ENCODE data around the gene SLAMF7. TPM values are rescaled to one million over a fixed set of nuclear protein-coding genes. Genes with fewer than 3 reads are reported as not detected.
"Not testable (repeated sequence)": the region's sequence is repeated elsewhere in the genome, so short reads cannot be mapped to it uniquely, and the experiment has no call there.

Gene SLAMF7
- total RNA-seq, 2 donors from 2014 or later: 4.5 to 15.0 TPM

DNA sequence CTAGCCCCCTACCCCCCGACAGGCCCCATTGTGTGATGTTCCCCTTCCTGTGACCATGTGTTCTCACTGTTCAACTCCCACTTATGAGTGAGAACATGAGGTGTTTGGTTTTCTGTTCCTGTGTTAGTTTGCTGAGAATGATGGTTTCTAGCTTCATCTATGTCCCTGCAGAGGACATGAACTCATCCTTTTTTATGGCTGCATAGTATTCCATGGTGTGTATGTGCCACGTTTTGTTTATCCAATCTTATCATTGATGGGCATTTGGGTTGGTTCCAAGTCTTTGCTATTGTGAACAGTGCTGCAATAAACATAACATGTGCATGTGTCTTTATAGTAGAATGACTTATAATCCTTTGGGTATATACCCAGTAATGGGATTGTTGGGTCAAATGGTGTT, 7.5 kb upstream of the SLAMF7 start:
- H3K4me3 Mint-ChIP-seq; H3K27me3 Mint-ChIP-seq; H3K27ac Mint-ChIP-seq; ATAC-seq (replicated peaks); H3K36me3 Mint-ChIP-seq (ENCODE audit: low read depth); H3K9me3 Mint-ChIP-seq: not testable (repeated sequence)
- H3K4me1 Mint-ChIP-seq: peaks cover 27% of the 10 kb centered on the region

DNA sequence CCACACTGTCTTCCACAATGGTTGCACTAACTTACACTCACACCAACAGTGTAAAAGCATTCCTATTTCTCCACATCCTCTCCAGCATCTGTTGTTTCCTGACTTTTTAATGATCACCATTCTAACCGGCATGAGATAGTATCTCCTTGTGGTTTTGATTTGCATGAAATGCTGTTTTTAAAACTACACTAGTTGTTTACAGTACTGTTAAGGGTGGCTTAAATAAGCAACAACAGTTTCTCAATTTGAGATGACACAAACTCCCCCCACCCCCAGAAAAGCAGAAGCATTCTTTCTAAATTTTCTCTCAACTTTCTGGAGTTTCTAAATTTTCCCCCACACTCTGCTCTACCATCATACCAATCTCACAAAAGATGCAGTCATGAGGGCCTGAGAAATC, 7.1 kb upstream of the SLAMF7 start:
- Mint-ChIP-seq H3K9me3 (peaks cover 3% of the 10 kb centered on the region), H3K4me3 (no peak overlapping the region), H3K27me3 (no peaks in the 10 kb centered on the region), H3K27ac (no peak overlapping the region), H3K36me3 (ENCODE audit: low read depth) (no peaks in the 10 kb centered on the region), H3K4me1 (peaks cover 27% of the 10 kb centered on the region)
- ATAC-seq (replicated peaks): no peak

DNA sequence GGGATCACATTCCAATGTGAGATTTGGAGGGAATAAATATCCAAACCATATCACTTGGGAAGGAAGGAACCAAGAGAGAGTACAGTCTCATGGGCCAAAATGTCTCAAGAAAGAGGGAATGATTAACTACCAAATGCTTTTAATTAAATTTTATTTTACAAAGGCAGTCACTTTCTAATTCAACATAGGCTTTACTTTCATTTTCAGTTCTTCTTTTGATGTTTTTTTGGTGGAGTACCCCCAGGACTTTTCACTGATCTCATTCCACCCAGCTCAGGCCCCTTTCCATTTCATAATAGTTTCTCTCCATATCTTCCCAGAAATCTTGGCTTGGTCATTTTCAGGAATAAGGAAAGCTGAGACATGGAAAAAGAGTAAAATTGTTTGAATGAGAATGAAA, 5.1 kb upstream of the SLAMF7 start:
- peak overlapping the region; percentile 52 for H3K27ac Mint-ChIP-seq
- H3K36me3 Mint-ChIP-seq (ENCODE audit: low read depth): no peaks in the 10 kb centered on the region
- H3K4me1 Mint-ChIP-seq: peaks cover 27% of the 10 kb centered on the region
- H3K4me3 Mint-ChIP-seq: peak overlapping the region; percentile 61
- H3K9me3 Mint-ChIP-seq: peaks cover 3% of the 10 kb centered on the region
- no peaks in the 10 kb centered on the region for H3K27me3 Mint-ChIP-seq
- no peak for ATAC-seq (replicated peaks)

DNA sequence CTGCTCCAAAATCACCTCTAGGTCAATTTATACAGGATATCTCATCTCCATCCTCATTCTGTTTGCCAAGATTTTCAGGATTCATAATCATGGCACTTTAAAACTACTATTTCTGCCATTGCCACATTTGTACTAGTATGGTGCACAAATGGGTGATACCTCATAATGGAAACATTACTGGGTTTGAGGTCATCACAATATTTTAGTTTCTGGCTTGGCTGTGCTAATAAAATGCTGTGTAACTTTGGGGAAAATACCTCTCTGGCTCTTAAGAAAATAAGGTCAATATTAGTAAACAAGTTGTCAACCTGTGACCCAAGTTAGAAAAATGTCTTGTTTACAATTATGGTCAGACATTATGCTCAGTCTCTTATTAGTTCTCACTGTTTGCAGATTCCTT, 4.7 kb upstream of the SLAMF7 start:
- no peaks in the 10 kb centered on the region for H3K36me3 Mint-ChIP-seq (ENCODE audit: low read depth)
- peaks cover 3% of the 10 kb centered on the region for H3K9me3 Mint-ChIP-seq
- peak overlapping the region; percentile 61 for H3K4me3 Mint-ChIP-seq
- H3K27ac Mint-ChIP-seq: peak overlapping the region; percentile 52
- H3K27me3 Mint-ChIP-seq: no peaks in the 10 kb centered on the region
- H3K4me1 Mint-ChIP-seq: peaks cover 27% of the 10 kb centered on the region
- peak; percentile 33 for ATAC-seq (replicated peaks)

DNA sequence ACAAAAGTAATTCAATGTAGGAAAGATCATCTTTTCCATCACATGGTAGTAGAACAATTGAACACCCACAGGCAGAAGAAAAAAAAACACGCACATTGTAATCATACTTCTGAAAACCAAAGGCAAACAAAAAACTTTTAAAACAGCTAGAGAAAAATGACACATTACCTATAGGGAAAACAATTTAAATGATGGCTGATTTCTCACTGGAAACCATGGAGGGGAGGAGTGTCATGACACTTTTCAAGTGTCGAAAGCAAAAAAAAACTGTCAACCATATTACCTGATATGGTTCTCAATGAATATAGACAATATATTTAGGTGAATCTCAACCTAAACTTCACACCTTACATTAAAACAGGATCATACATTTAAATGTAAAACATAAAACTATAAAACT, 776 bp upstream of the SLAMF7 start:
- no peak overlapping the region for H3K27ac Mint-ChIP-seq
- peak overlapping the region; percentile 65 for H3K4me3 Mint-ChIP-seq
- peaks cover 24% of the 10 kb centered on the region for H3K4me1 Mint-ChIP-seq
- ATAC-seq (replicated peaks): peak; percentile 24
- H3K9me3 Mint-ChIP-seq: peaks cover 3% of the 10 kb centered on the region
- H3K36me3 Mint-ChIP-seq (ENCODE audit: low read depth): no peaks in the 10 kb centered on the region
- H3K27me3 Mint-ChIP-seq: no peaks in the 10 kb centered on the region

DNA sequence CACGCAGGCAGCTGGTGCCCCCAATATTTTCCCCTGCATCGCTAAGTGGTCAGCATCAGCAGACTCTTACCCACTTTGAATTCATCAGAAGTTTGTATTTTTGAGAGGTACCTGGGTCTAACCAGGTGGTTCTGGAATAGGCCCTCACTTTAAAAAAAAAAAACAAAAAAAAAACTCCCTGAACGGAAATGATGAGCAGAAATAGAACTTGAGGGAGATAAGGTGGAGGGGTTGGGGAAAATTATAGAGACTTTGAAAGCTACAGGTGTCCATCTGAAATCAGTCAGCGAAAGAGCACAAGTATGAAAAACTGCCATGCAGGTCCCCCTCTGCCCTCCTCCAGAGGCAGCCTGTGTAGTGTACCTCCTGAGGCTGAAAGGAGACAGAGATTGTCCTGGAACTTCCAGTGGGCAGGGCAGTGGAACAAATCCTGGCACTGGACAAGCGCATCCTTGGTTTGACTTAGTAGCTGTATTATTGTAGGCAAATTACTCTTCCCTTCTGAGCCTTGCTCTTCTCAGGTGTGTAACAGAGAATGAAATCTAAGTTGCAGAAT, 1.2 kb downstream of the SLAMF7 start:
- Mint-ChIP-seq H3K27ac (no peak overlapping the region), H3K4me1 (peaks cover 25% of the 10 kb centered on the region), H3K9me3 (peaks cover 3% of the 10 kb centered on the region), H3K36me3 (ENCODE audit: low read depth) (no peaks in the 10 kb centered on the region), H3K27me3 (no peaks in the 10 kb centered on the region), H3K4me3 (peak overlapping the region; percentile 10)
- no peak for ATAC-seq (replicated peaks)

DNA sequence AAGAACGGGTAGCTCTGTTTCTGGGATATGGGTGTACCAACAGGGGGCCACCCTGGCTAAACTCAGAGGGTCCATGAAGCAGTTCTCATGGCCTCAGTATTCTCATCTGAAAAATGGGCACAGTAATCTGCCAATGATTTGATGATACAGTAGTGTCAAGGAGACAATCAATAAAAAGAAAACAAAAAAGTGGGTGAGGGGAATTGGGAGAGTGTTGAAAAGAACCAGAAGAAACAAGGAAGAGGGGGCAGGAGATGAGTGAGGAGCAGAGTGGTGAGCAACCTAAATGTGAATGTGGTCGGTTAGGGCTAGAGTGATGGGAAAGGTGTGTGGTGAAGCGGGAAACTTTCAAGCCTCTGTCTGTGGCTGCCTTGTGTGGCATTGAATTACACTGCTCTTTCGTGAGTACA, 2.0 kb downstream of the SLAMF7 start:
- H3K27me3 Mint-ChIP-seq: no peaks in the 10 kb centered on the region
- peak overlapping the region; percentile 21 for H3K27ac Mint-ChIP-seq
- no peaks in the 10 kb centered on the region for H3K36me3 Mint-ChIP-seq (ENCODE audit: low read depth)
- peaks cover under 1% of the 10 kb centered on the region for H3K9me3 Mint-ChIP-seq
- peak overlapping the region; percentile 25 for H3K4me3 Mint-ChIP-seq
- peak; percentile 21 for ATAC-seq (replicated peaks)
- H3K4me1 Mint-ChIP-seq: peaks cover 25% of the 10 kb centered on the region

DNA sequence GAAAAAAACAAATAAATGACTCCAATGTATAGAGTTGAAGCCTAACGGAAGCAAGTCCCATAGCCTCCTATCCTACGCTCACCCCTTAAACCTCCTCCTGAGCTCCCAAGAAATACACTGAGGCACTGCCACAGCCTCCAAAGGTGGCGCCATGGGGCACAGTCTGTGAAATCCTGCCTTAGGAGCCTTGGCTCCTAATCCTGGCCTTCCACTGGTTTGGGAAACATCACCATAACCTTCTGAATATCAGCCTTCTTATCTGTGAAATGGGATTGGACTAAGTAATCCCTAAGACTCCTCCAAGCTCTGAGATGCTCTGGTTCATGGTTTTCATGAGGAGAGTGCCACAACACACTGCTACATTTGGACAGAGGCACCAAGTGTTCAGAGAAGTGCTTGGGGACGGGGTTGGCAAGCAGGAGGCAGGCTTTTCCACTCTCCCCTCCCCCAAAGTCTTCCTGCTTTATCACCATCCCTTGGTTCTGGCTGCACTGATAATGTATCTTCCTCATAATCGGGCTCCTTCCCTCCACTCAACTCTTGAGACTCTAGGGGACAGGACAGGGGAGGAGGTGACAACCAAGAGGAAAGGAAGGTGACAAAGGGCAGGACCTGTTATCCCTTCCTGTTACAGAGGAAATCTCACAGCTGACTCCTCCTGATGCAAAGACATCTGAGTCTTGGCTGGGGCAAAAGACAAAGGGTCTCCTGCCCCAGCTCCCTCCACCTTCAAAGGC, 2.7 kb downstream of the SLAMF7 start:
- no peak for ATAC-seq (replicated peaks)
- peaks cover 25% of the 10 kb centered on the region for H3K4me1 Mint-ChIP-seq
- H3K36me3 Mint-ChIP-seq (ENCODE audit: low read depth): no peaks in the 10 kb centered on the region
- H3K27me3 Mint-ChIP-seq: no peaks in the 10 kb centered on the region
- H3K9me3 Mint-ChIP-seq: no peaks in the 10 kb centered on the region
- peak overlapping the region; percentile 21 for H3K27ac Mint-ChIP-seq
- peak overlapping the region; percentile 25 for H3K4me3 Mint-ChIP-seq

DNA sequence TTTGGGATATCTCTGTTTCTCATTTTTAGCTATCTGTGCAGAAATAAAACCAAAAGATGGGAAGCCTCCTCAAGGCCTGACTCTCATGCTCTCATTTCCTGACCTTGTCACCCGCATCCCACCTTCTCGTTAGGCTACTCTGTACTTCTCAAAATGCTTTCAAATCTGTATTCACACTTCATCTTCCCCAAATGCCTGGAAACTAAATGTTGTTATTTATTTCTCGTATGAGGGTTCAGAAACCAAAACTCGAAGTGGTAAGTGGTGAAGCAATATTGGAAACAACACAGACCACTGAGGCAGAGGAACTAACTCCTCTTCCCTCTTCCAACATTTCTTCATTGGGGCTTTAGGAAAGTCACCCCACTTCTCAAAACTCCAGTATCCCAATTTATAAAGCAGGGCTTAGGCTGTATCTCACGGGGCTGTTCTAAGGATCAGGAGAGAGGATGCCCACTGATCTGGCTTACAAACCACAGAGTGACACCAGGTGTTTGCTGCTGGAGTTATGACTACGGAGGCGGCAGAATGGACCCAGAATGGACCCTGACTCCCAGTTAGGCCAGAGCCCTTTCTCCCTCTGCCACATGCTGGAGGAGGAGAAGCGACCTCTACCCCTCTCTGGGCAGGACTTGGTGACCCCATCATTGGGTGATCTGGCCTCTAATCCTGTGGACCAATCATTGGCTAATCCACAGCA, 3.5 kb downstream of the SLAMF7 start:
- Mint-ChIP-seq H3K27me3 (no peaks in the 10 kb centered on the region), H3K9me3 (no peaks in the 10 kb centered on the region), H3K27ac (no peak overlapping the region), H3K4me1 (peaks cover 25% of the 10 kb centered on the region), H3K36me3 (ENCODE audit: low read depth) (no peaks in the 10 kb centered on the region), H3K4me3 (peak overlapping the region; percentile 12)
- ATAC-seq (replicated peaks): no peak

DNA sequence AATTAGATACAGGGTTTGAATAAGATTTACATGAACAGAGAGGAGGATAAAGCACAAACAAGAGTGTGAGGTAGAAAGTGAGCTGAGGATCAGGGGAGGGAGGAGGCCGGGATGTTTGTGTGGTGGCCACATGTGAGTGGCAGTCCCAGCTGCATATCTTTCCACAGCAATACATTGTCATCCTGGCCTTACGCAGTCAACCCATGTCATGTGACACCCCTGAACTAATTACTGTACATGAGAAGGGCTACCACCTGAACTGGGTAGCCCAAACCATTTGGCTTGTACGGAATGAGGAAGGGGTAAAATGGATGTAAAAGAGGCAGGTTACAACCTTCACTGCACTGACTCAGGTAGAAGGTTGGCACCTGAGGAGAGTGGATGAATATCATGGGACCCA, 4.2 kb downstream of the SLAMF7 start:
- no peaks in the 10 kb centered on the region for H3K9me3 Mint-ChIP-seq
- ATAC-seq (replicated peaks): no peak

DNA sequence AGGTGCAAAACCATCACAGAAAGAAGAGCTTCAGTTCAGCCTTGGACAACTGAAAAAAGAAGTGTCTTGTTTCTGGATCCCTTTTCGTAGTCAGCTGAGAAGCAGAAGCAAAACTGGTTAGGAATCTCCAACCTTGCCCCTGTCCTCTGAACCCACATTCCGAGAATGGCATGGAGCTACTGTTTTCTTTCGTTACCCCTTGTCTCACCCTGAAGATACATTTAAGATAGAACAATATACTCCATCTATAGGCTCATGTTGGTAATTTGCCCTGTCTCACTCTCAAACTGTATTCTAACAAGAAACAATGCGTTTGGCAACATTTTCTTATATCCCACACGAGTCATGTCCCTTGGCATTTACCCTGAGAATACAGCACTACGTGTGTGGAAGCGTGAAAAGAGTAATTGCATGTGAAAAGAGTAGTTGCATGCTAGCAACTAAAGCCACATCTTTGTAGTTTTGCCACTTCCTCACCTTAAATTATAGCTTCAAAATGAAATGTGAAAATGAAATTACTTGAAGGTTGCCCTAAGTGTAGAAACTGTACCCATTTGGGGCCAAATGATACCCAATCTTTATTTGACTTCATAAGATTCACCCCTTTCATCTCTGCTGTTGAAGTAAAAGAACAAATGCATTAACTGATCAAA, 5.3 kb downstream of the SLAMF7 start:
- H3K4me3 Mint-ChIP-seq: peak overlapping the region; percentile 40
- H3K4me1 Mint-ChIP-seq: peaks cover 34% of the 10 kb centered on the region
- H3K27ac Mint-ChIP-seq: peak overlapping the region; percentile 46
- peak; percentile 75 for ATAC-seq (replicated peaks)
- no peaks in the 10 kb centered on the region for H3K36me3 Mint-ChIP-seq (ENCODE audit: low read depth)
- no peaks in the 10 kb centered on the region for H3K27me3 Mint-ChIP-seq
- no peaks in the 10 kb centered on the region for H3K9me3 Mint-ChIP-seq

More for the DNA sequence above, 4.2 kb downstream of the SLAMF7 start:
- Mint-ChIP-seq H3K36me3 (ENCODE audit: low read depth) (no peaks in the 10 kb centered on the region), H3K4me1 (peaks cover 26% of the 10 kb centered on the region), H3K27ac (no peak overlapping the region), H3K4me3 (no peak overlapping the region), H3K27me3 (no peaks in the 10 kb centered on the region)

DNA sequence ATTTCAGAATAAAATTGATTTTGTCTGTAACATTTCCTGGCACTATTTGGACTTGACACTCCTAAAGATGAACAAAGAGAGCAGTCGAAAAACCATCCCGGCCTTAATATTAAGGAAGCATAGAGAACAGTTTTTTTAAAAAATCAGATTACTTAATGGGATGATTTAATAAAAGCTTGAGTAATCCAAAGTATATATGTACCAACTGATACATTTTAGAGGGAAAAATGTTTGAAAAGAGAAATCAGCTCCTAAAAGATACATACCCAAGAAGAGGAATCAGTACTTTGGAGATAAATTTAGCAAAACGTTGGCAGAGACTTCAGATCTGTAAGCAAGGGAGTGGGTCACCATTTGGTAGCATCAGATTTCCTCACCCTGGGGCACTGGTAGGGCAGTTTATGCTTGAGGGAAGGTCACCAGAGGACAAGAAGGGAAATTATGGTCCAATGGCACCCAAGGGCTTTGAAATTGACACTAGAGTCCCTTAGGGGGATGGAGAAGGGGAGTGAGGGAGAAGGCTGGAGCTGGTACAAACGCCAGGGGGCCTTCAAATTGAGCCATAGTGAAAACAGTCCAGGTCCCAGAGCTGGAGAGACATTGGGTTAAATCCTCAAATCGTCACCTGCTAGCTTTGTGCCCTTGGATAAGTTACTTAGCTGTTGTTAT, 5.9 kb downstream of the SLAMF7 start:
- Mint-ChIP-seq H3K27ac (peak overlapping the region; percentile 46), H3K36me3 (ENCODE audit: low read depth) (no peaks in the 10 kb centered on the region), H3K27me3 (no peaks in the 10 kb centered on the region), H3K4me3 (peak overlapping the region; percentile 40), H3K4me1 (peaks cover 34% of the 10 kb centered on the region), H3K9me3 (no peaks in the 10 kb centered on the region)
- no peak for ATAC-seq (replicated peaks)

DNA sequence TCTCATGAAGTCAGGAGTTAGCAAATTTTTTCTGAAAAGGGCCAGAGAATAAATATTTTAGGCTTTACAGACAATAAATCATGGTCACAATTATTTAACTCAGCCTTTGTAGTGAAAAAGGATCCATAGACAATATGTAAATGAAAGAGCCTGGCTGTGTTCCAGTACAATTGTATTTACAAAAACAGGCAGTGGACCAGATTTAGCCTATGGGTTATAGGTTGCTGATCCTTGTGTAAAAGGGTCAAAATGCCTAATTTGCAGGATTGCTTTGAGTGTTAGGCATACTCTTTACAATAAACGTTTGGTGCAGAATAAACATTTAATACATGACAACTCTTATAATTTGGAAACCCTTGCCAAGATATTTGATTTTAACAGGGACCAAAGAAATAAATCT, 6.5 kb downstream of the SLAMF7 start:
- no peaks in the 10 kb centered on the region for H3K9me3 Mint-ChIP-seq
- no peak overlapping the region for H3K4me3 Mint-ChIP-seq
- no peak overlapping the region for H3K27ac Mint-ChIP-seq
- no peaks in the 10 kb centered on the region for H3K36me3 Mint-ChIP-seq (ENCODE audit: low read depth)
- H3K4me1 Mint-ChIP-seq: peaks cover 34% of the 10 kb centered on the region
- H3K27me3 Mint-ChIP-seq: no peaks in the 10 kb centered on the region
- ATAC-seq (replicated peaks): no peak

DNA sequence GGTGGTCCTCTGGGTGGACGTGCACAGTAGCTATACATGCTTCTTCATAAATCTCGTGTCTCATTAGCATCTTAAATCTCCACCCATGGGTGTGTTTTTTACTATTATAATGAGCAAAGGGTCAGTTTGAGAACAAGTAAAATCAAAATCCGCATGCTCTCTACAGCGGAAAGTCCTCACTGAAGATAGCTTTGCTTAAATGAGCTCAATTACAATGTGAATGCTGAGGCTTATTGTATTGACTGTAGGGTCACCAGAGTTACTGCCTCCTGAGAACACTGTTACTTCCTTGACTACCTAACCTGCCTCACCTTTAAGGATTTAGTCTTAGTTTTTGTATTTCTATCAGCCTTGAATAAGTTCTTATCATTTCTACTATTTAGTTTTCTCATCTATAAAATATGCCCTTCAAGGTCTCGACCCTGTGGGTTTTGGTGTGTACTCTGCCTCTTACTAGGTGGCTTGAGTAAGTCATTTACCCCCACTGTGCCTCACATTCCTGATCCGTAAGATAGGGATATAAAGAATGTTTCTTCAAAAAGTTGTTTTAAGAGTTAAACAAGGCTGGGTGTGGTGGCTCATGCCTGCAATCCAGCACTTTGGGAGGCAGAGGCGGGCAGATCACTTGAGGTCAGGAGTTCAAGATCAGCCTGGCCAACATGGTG, 7.9 kb downstream of the SLAMF7 start:
- ATAC-seq (replicated peaks): no peak
- Mint-ChIP-seq H3K27ac (no peak overlapping the region), H3K27me3 (no peaks in the 10 kb centered on the region), H3K36me3 (ENCODE audit: low read depth) (no peaks in the 10 kb centered on the region), H3K4me1 (peaks cover 38% of the 10 kb centered on the region), H3K4me3 (no peak overlapping the region), H3K9me3 (no peaks in the 10 kb centered on the region)

Data from activated T-helper 17 cell treated with anti-CD3 and anti-CD28 coated beads, Interleukin-2, amount 50 U/mL, for 72 hours (primary cell).